Tibial artery (tissue), 4 donors: ENCODE data around the gene PNMT.

Experiments used
- DNase-seq, 2 donors: peaks; one replicate each; pipeline ENCODE4 v3.0.0-alpha.2; 2019
- H3K27ac ChIP-seq, 2 donors: fragments of 200-600 bp; sonication (generic) in 1 of 2; 1 replicate in 1 of 2; 2 replicates in 1 of 2; pipeline ENCODE4 v1.5.1; 2018 to 2019; ENCODE audit warnings: mild to moderate bottlenecking in 1 of 2
- H3K27me3 ChIP-seq, 2 donors: fragments of 200-600 bp; sonication (generic) in 1 of 2; one replicate each; pipeline versions ENCODE4 v1.5.1 to v1.6.0; 2016 to 2019
- H3K36me3 ChIP-seq, 3 donors: fragments of 200-600 bp; sonication (generic) in 2 of 3; one replicate each; pipeline ENCODE4 v1.5.1; 2016 to 2019; ENCODE audit warnings: mild to moderate bottlenecking in 2 of 3
- H3K4me1 ChIP-seq, 4 donors: fragments of 200-600 bp; sonication (generic) in 2 of 4; 1 replicate in 3 of 4; 2 replicates in 1 of 4; pipeline ENCODE4 v1.5.1; 2016 to 2019
- H3K4me3 ChIP-seq, 2 donors: fragments of 200-600 bp; sonication (generic) in 1 of 2; 1 replicate in 1 of 2; 2 replicates in 1 of 2; pipeline ENCODE4 v1.5.1; 2018 to 2019; ENCODE audit warnings: mild to moderate bottlenecking in 2 of 2
- H3K9me3 ChIP-seq, 3 donors: fragments of 200-600 bp; sonication (generic) in 1 of 3; one replicate each; pipeline ENCODE4 v1.5.1; 2016 to 2019
- CTCF ChIP-seq, 2 experiments: fragments of 200-600 bp in 1 of 2; fragments of 450-650 bp in 1 of 2; IDR thresholded peaks; one replicate each; pipeline ENCODE4 v1.5.1; 2017 to 2019; ENCODE audit warnings: antibody characterized with exemption in 2 of 2, mild to moderate bottlenecking in 1 of 2, moderate library complexity in 1 of 2
- intact Hi-C: fragments of 100-400 bp; cut with DNase I; formaldehyde crosslinking; loops from one replicate; pipeline ENCODE4 v1.15.0; 2023; ENCODE audit warnings: low total_unique reads

Gene PNMT

GRCh38 chr17:39622380-39623006, 45.8 kb upstream of the PNMT start:
- no peak for TF ChIP-seq CTCF (IDR thresholded peaks at IDR 0.05)
- H3K27ac ChIP-seq, result no peak overlapping the region

GRCh38 chr17:39623356-39623950, 44.8 kb upstream of the PNMT start:
- H3K9me3 ChIP-seq, result no peaks in the 10 kb centered on the region
- TF ChIP-seq CTCF (IDR thresholded peaks at IDR 0.05), result peak; percentile 83 to 91
- H3K27me3 ChIP-seq, result peaks cover 15 to 55% of the 10 kb centered on the region in 2 donors
- peaks cover 0 to 40% (median 16%) of the 10 kb centered on the region in 4 donors for H3K4me1 ChIP-seq
- H3K36me3 ChIP-seq, result no peaks in the 10 kb centered on the region
- no peak overlapping the region for H3K27ac ChIP-seq
- H3K4me3 ChIP-seq, result no peak overlapping the region
- DNase-seq, result peak; percentile 84 to 89
- intact Hi-C loops, result loop anchor here (5.0 kb wide), 1 partner anchor 109 kb away; the partner anchor contains the start of gene MIEN1

More at GRCh38 chr17:39622380-39623006, 45.8 kb upstream of the PNMT start:
- Histone ChIP-seq H3K4me1 (peaks cover 0 to 47% (median 21%) of the 10 kb centered on the region in 4 donors), H3K9me3 (no peaks in the 10 kb centered on the region), H3K27me3 (peaks cover 10 to 46% of the 10 kb centered on the region in 2 donors), H3K4me3 (no peak overlapping the region), H3K36me3 (no peaks in the 10 kb centered on the region)
- intact Hi-C loops, result loop anchor here (1.0 to 5.0 kb wide), 2 partner anchors 110 to 132 kb away; partner anchors contain the start of gene MIEN1
- no peak for DNase-seq

GRCh38 chr17:39624313-39624712, 43.9 kb upstream of the PNMT start:
- Histone ChIP-seq H3K9me3 (no peaks in the 10 kb centered on the region), H3K4me3 (no peak overlapping the region), H3K36me3 (no peaks in the 10 kb centered on the region), H3K27me3 (peaks cover 15 to 64% of the 10 kb centered on the region in 2 donors), H3K4me1 (peaks cover 0 to 37% (median 12%) of the 10 kb centered on the region in 4 donors), H3K27ac (no peak overlapping the region)
- no peak for TF ChIP-seq CTCF (IDR thresholded peaks at IDR 0.05)
- intact Hi-C loops, result loop anchor here (5.0 kb wide), 1 partner anchor 108 kb away; the partner anchor contains the start of gene MIEN1
- no peak for DNase-seq

- no peak for TF ChIP-seq CTCF (IDR thresholded peaks at IDR 0.05)
- intact Hi-C loops, result no loop called here
- H3K4me3 ChIP-seq, result no peak overlapping the region
- DNase-seq, result no peak
- H3K4me1 ChIP-seq, result peaks cover 0 to 37% (median 12%) of the 10 kb centered on the region in 4 donors
- no peaks in the 10 kb centered on the region for H3K9me3 ChIP-seq
- no peak overlapping the region for H3K27ac ChIP-seq
- peaks cover 15 to 73% of the 10 kb centered on the region in 2 donors for H3K27me3 ChIP-seq
- H3K36me3 ChIP-seq, result no peaks in the 10 kb centered on the region
Measured at GRCh38 chr17:39625198-39625785, 43.0 kb upstream of the PNMT start.

GRCh38 chr17:39626171-39627046, 41.8 kb upstream of the PNMT start, which contains the start of gene PPP1R1B:
TSS of gene PPP1R1B (plus strand) at chr17:39626952. CDS start at chr17:39627393, 441 bp downstream.
- no peak for DNase-seq
- peaks cover 15 to 80% of the 10 kb centered on the region in 2 donors for H3K27me3 ChIP-seq
- no peak within 1 kb of the TSS for H3K27ac ChIP-seq
- no peaks in the 10 kb centered on the region for H3K36me3 ChIP-seq
- peak within 1 kb of the TSS in 1 of 2 donors; percentile 1 for H3K4me3 ChIP-seq
- intact Hi-C loops, result no loop called here
- no peaks in the 10 kb centered on the region for H3K9me3 ChIP-seq
- TF ChIP-seq CTCF (IDR thresholded peaks at IDR 0.05), result no peak
- peaks cover 0 to 37% (median 12%) of the 10 kb centered on the region in 4 donors for H3K4me1 ChIP-seq
